OCI-LY1 (cell line): ENCODE measurements around the gene LMNA.

Experiments used
- H2AFZ ChIP-seq: fragments of 200-600 bp; sonication (generic), shearing (Covaris generic); 2 replicates; pipeline ENCODE4 v1.6.0; 2014; ENCODE audit warnings: antibody characterized with exemption, mild to moderate bottlenecking, low read length
- H3F3A ChIP-seq: fragments of 200-600 bp; sonication (generic), shearing (Covaris generic); 2 replicates; pipeline ENCODE4 v1.6.0; 2014; ENCODE audit warnings: mild to moderate bottlenecking, antibody characterized with exemption, low read length, moderate library complexity; ENCODE audit not compliant: insufficient read depth
- H3K27ac ChIP-seq: fragments of 200-600 bp; sonication (generic); 2 replicates; pipeline ENCODE4 v1.5.1; 2014; ENCODE audit warnings: low read length, mixed run types, mild to moderate bottlenecking, low read depth; ENCODE audit not compliant: poor library complexity, severe bottlenecking
- H3K27me3 ChIP-seq: fragments of 200-600 bp; sonication (generic); 2 replicates; pipeline ENCODE4 v1.6.0; 2014; ENCODE audit warnings: antibody characterized with exemption, mild to moderate bottlenecking, low read length, moderate library complexity; ENCODE audit not compliant: insufficient read depth
- H3K36me3 ChIP-seq: fragments of 200-600 bp; sonication (generic); 2 replicates; pipeline ENCODE4 v1.6.1; 2014; ENCODE audit warnings: mild to moderate bottlenecking, antibody characterized with exemption, low read length, moderate library complexity, mixed read lengths; ENCODE audit not compliant: insufficient read depth
- H3K4me1 ChIP-seq: fragments of 200-600 bp; sonication (generic); 2 replicates; pipeline ENCODE4 v1.5.1; 2014; ENCODE audit warnings: mild to moderate bottlenecking, low read length, moderate library complexity; ENCODE audit not compliant: insufficient read depth, severe bottlenecking
- H3K4me2 ChIP-seq: fragments of 200-600 bp; sonication (generic), shearing (Covaris generic); 2 replicates; pipeline ENCODE4 v1.6.1; 2014; ENCODE audit warnings: low read length
- H3K4me3 ChIP-seq: fragments of 200-600 bp; sonication (generic); 2 replicates; pipeline ENCODE4 v1.5.1; 2014; ENCODE audit warnings: low read length, low read depth, mild to moderate bottlenecking, mixed read lengths; ENCODE audit not compliant: poor library complexity, severe bottlenecking
- H3K79me2 ChIP-seq: fragments of 200-600 bp; shearing (Covaris generic); 2 replicates; pipeline ENCODE4 v1.6.1; 2016; ENCODE audit warnings: mixed run types, low read length, mixed read lengths; ENCODE audit not compliant: insufficient read depth
- H3K9ac ChIP-seq: fragments of 200-600 bp; sonication (generic), shearing (Covaris generic); 2 replicates; pipeline ENCODE4 v1.6.1; 2014; ENCODE audit warnings: mild to moderate bottlenecking, low read length, mixed read lengths
- H3K9me2 ChIP-seq: fragments of 200-600 bp; sonication (generic), shearing (Covaris generic); 2 replicates; pipeline ENCODE4 v1.6.1; 2014; ENCODE audit warnings: low read depth, mild to moderate bottlenecking, low read length, mixed read lengths
- H3K9me3 ChIP-seq: fragments of 200-600 bp; shearing (Covaris generic); 2 replicates; pipeline ENCODE4 v1.6.1; 2014; ENCODE audit warnings: low read length, mixed read lengths
- H4K20me1 ChIP-seq: fragments of 200-600 bp; sonication (generic), shearing (Covaris generic); 2 replicates; pipeline ENCODE4 v1.6.0; 2016; ENCODE audit warnings: mild to moderate bottlenecking, low read length; ENCODE audit not compliant: insufficient read depth
- CTCF ChIP-seq: fragments of 200-600 bp; sonication (generic), shearing (Covaris generic); IDR thresholded peaks from 2 replicates; pipeline ENCODE4 v1.5.1; 2017; ENCODE audit warnings: mild to moderate bottlenecking, antibody characterized with exemption, low read length, moderate library complexity, mixed read lengths
- EZH2 ChIP-seq: fragments of 200-600 bp; sonication (generic), shearing (Covaris generic); IDR thresholded peaks from 2 replicates; pipeline ENCODE4 v1.8.0; 2017; ENCODE audit warnings: borderline replicate concordance, mixed run types, mild to moderate bottlenecking, antibody characterized with exemption, low read length, moderate library complexity, mixed read lengths

Gene LMNA

GRCh38 chr1:156098784-156099183, 15.7 kb upstream of the LMNA start:
- H4K20me1 ChIP-seq = no peaks in the 10 kb centered on the region
- peaks cover under 1% of the 10 kb centered on the region; the same call in 1 of the 2 replicates for H3K27me3 ChIP-seq
- H3K9me3 ChIP-seq = no peaks in the 10 kb centered on the region
- H2AFZ ChIP-seq = no peak overlapping the region
- H3K9ac ChIP-seq = no peak overlapping the region
- no peak for TF ChIP-seq EZH2
- no peak for TF ChIP-seq CTCF
- H3F3A ChIP-seq = no peaks in the 10 kb centered on the region
- H3K9me2 ChIP-seq = no peaks in the 10 kb centered on the region
- no peaks in the 10 kb centered on the region for H3K4me1 ChIP-seq
- H3K4me2 ChIP-seq = no peak overlapping the region
- no peak overlapping the region for H3K4me3 ChIP-seq
- H3K79me2 ChIP-seq = no peaks in the 10 kb centered on the region
- H3K27ac ChIP-seq = no peak overlapping the region
- H3K36me3 ChIP-seq = no peaks in the 10 kb centered on the region

GRCh38 chr1:156099282-156099681, 15.2 kb upstream of the LMNA start:
- Histone ChIP-seq H3K36me3 (no peaks in the 10 kb centered on the region), H3K9ac (no peak overlapping the region), H3F3A (no peaks in the 10 kb centered on the region), H3K4me1 (no peaks in the 10 kb centered on the region), H3K4me3 (no peak overlapping the region), H3K27ac (no peak overlapping the region), H3K9me3 (no peaks in the 10 kb centered on the region), H2AFZ (no peak overlapping the region), H3K27me3 (peaks cover 4% of the 10 kb centered on the region; the same call in 1 of the 2 replicates), H3K4me2 (no peak overlapping the region), H3K9me2 (no peaks in the 10 kb centered on the region), H4K20me1 (no peaks in the 10 kb centered on the region), H3K79me2 (no peaks in the 10 kb centered on the region)
- TF ChIP-seq EZH2 = no peak
- TF ChIP-seq CTCF = no peak

- H3F3A ChIP-seq = no peaks in the 10 kb centered on the region
- no peak overlapping the region for H3K27ac ChIP-seq
- H3K4me2 ChIP-seq = no peak overlapping the region
- TF ChIP-seq EZH2 (no peak), CTCF (no peak)
- H3K9me2 ChIP-seq = no peaks in the 10 kb centered on the region
- peaks cover 3% of the 10 kb centered on the region for H3K4me1 ChIP-seq
- peaks cover 9% of the 10 kb centered on the region for H3K27me3 ChIP-seq
- no peaks in the 10 kb centered on the region for H3K36me3 ChIP-seq
- H4K20me1 ChIP-seq = no peaks in the 10 kb centered on the region
- no peak overlapping the region for H3K4me3 ChIP-seq
- no peaks in the 10 kb centered on the region for H3K9me3 ChIP-seq
- H2AFZ ChIP-seq = no peak overlapping the region
- no peaks in the 10 kb centered on the region for H3K79me2 ChIP-seq
- no peak overlapping the region for H3K9ac ChIP-seq
These were observed 14.1 kb upstream of the LMNA start for GRCh38 chr1:156100205-156100995.
